Stimulated activated CD8-positive, alpha-beta memory T cell treated with anti-CD3 and anti-CD28 coated beads, Interleukin-7, amount 100 ng/mL, for 4 hours (primary cell): ENCODE data around the gene TOR1AIP2.
A peak's percentile ranks its signal among the peaks of the same experiment; 100 is the strongest.
"Not testable (repeated sequence)": the region's sequence is repeated elsewhere in the genome, so short reads cannot be mapped to it uniquely, and the experiment has no call there.

ENCODE experiments used
- DNase-seq, 2 donors: peaks; one replicate each; pipeline ENCODE4 v3.0.0-alpha.2; 2020; ENCODE audit warnings: low read depth in 2 of 2

Gene TOR1AIP2

GRCh38 chr1:179875596-179876299, 1.9 kb downstream of the TOR1AIP2 start:
- DNase-seq = no peak

GRCh38 chr1:179873438-179873851, 4.2 kb downstream of the TOR1AIP2 start:
- DNase-seq = no peak

GRCh38 chr1:179872558-179872957, 5.0 kb downstream of the TOR1AIP2 start:
- DNase-seq = no peak

- no peak for DNase-seq
Measured at GRCh38 chr1:179871940-179872339, 5.7 kb downstream of the TOR1AIP2 start.

- DNase-seq = no peak
Measured at GRCh38 chr1:179870870-179871269, 6.7 kb downstream of the TOR1AIP2 start.

GRCh38 chr1:179867493-179868330, 9.9 kb downstream of the TOR1AIP2 start:
- peak; percentile 14 to 20 for DNase-seq

- DNase-seq = no peak
Measured at GRCh38 chr1:179866616-179867015, 11.0 kb downstream of the TOR1AIP2 start.

GRCh38 chr1:179865377-179865776, 12.2 kb downstream of the TOR1AIP2 start:
- no peak for DNase-seq

- no peak for DNase-seq
Measured at GRCh38 chr1:179860652-179861051, 17.0 kb downstream of the TOR1AIP2 start.

GRCh38 chr1:179857009-179857408, 20.6 kb downstream of the TOR1AIP2 start:
- DNase-seq = no peak

- DNase-seq = no peak
Measured at GRCh38 chr1:179856296-179856695, 21.3 kb downstream of the TOR1AIP2 start.

GRCh38 chr1:179855831-179856230, 21.8 kb downstream of the TOR1AIP2 start:
- DNase-seq = not testable (repeated sequence)

GRCh38 chr1:179853102-179853501, 24.5 kb downstream of the TOR1AIP2 start:
- DNase-seq = no peak

- no peak for DNase-seq
Measured at GRCh38 chr1:179848233-179848632, 29.4 kb downstream of the TOR1AIP2 start.

- DNase-seq = no peak
Measured at GRCh38 chr1:179840107-179840506, 37.5 kb downstream of the TOR1AIP2 start.

- DNase-seq = not testable (repeated sequence)
Measured at GRCh38 chr1:179836686-179837445, 40.7 kb downstream of the TOR1AIP2 start.

- DNase-seq = no peak
Measured at GRCh38 chr1:179831852-179832699, 45.5 kb downstream of the TOR1AIP2 start.

GRCh38 chr1:179831225-179831624, 46.4 kb downstream of the TOR1AIP2 start:
- no peak for DNase-seq

GRCh38 chr1:179828554-179829110, 49.0 kb downstream of the TOR1AIP2 start:
- DNase-seq = no peak

GRCh38 chr1:179826626-179827280, 50.9 kb downstream of the TOR1AIP2 start:
- DNase-seq = no peak
